ENCODE data around the gene FLOT1. TPM values are rescaled to one million over a fixed set of nuclear protein-coding genes. Genes with fewer than 3 reads are reported as not detected.
"Not testable (repeated sequence)": the region's sequence is repeated elsewhere in the genome, so short reads cannot be mapped to it uniquely, and the experiment has no call there.

The FLOT1 gene
- total and polyA plus RNA-seq, 2 donors (not counting 3 experiments of a cell fraction or from before 2014, with no cell fraction given) = 141 to 154 TPM

DNA sequence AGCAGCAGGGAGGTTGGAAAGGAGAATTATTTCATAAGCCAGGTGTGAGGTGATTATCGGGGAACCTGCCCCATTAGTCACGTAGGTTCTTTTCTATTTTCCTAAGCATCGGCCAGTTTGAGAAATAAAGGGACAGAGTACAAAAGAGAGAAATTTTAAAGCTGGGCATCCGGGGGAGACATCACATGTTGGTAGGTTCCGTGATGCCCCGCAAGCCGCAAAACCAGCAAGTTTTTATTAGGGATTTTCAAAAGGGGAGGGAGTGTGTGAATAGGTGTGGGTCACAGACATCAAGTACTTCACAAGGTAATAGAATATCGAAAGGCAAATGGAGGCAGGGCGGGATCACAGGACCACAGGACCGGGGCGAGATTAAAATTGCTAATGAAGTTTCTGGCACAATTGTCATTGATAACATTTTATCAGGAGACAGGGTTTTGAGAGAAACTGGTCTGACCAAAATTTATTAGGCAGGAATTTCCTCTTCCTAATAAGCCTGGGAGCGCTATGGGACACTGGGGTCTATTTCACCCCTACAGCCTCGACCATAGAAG lies 22.1 kb upstream of the FLOT1 start:
- H3K9me1 ChIP-seq (replicated peaks; ENCODE audit: control insufficient read depth, extremely low read depth, insufficient read depth, low read length); H3K4me3 ChIP-seq (replicated peaks in 1 of 3; ENCODE audit: insufficient read depth in 1 of 3, low read depth in 1 of 3, low read length in 3 of 3); H3K9me3 ChIP-seq (replicated peaks; ENCODE audit: control insufficient read depth, insufficient read depth, low read length); FAIRE-seq; H3K79me2 ChIP-seq (ENCODE audit: control insufficient read depth, insufficient read depth, low read length); H3K27me3 ChIP-seq (ENCODE audit: control insufficient read depth in 2 of 2, insufficient read depth in 2 of 2, low read length in 2 of 2); H3K4me2 ChIP-seq (ENCODE audit: insufficient read depth, low read length); dilution Hi-C loops (cut with MboI; ENCODE audit: extremely low pct_ligation_motif_present, low sequenced_read_pairs); DNase-seq (ENCODE audit: low read depth, low spot score); H4K20me1 ChIP-seq (replicated peaks; ENCODE audit: control insufficient read depth, extremely low read depth, insufficient read depth, low read length); H3K36me3 ChIP-seq (ENCODE audit: control insufficient read depth in 2 of 2, extremely low read depth in 1 of 2, insufficient read depth in 2 of 2, low read length in 2 of 2): not testable (repeated sequence)
- ChIA-PET POLR2A (interaction anchor here (1.0 to 1.6 kb wide), 4 partner anchors 12 to 20 kb away, joined by 5 to 9 read pairs (median 6); partner anchors contain the start of gene IER3), CTCF (interaction anchor here (0.8 to 1.8 kb wide), 18 partner anchors 8 to 323 kb away, joined by 3 to 12 read pairs (median 5); partner anchors contain the start of gene VARS2)
- Histone ChIP-seq H3K27ac (ENCODE audit: insufficient read depth, low read depth, low read length) (peak overlapping the region; percentile 78), H3K9ac (replicated peaks; ENCODE audit: extremely low read depth, insufficient read depth, low read length) (peak overlapping the region; percentile 56), H2AFZ (ENCODE audit: low read depth, low read length) (peak overlapping the region; percentile 60), H3K4me1 (ENCODE audit: control insufficient read depth, extremely low read depth, insufficient read depth, low read length) (peaks cover 31% of the 10 kb centered on the region)
- intact Hi-C loops (cut with micrococcal nuclease) = loop anchor here (1.0 kb wide), 4 partner anchors 12 to 58 kb away; no protein-coding TSS in a partner anchor
- BruUV-seq (replicated peaks) = TSS peak; percentile 24

DNA sequence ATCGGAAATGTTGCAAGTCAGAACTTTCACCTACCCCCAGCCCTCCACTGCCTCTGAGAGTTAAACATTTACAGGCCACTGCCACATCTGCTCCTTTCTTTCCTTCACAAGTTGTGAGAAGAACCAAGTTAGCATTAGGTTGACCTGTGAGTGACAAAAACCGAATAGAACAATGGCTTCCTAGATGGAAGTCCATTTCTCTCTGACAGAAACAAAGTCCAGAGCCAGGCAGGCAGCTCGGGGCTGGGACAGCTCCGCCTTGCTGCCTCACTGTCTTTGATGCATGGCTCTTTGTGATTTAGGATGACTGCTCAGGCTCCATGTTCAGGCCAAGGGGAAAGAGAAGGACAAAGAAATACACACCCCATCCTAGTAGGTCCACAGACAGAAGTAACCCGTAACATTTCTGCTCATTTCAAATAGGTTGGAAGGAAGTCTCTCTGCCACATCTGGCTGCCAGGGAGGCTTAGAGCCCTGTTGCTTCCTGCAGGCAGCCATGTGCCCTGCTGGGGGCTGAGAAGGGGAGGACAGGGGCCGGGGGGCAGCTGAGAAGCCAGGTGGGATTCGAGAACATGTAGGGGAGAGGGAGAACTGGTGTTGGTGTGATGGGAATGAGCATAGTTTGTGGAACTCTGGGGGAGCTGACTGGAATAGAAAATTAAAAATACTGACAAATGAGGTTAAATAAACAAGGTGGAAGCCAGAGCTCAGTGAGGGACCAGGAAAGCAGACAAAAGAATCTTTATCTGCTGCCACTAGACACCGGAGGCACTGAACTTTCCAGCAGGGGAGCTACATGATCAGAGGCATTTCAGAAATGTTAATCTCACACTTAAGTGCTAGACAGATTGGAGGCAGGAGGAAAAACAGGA lies 21.4 kb upstream of the FLOT1 start:
- peaks cover 32% of the 10 kb centered on the region for H3K4me1 ChIP-seq (ENCODE audit: control insufficient read depth, extremely low read depth, insufficient read depth, low read length)
- BruUV-seq (replicated peaks) = TSS peak; percentile 46
- DNase-seq (ENCODE audit: low read depth, low spot score) (peak; percentile 97), FAIRE-seq (peak; percentile 96)
- H3K9me3 ChIP-seq (replicated peaks; ENCODE audit: control insufficient read depth, insufficient read depth, low read length) = no peaks in the 10 kb centered on the region
- intact Hi-C loops (cut with micrococcal nuclease) = loop anchor here (1.0 kb wide), 4 partner anchors 12 to 58 kb away; no protein-coding TSS in a partner anchor
- TF ChIP-seq, protein P1, sequence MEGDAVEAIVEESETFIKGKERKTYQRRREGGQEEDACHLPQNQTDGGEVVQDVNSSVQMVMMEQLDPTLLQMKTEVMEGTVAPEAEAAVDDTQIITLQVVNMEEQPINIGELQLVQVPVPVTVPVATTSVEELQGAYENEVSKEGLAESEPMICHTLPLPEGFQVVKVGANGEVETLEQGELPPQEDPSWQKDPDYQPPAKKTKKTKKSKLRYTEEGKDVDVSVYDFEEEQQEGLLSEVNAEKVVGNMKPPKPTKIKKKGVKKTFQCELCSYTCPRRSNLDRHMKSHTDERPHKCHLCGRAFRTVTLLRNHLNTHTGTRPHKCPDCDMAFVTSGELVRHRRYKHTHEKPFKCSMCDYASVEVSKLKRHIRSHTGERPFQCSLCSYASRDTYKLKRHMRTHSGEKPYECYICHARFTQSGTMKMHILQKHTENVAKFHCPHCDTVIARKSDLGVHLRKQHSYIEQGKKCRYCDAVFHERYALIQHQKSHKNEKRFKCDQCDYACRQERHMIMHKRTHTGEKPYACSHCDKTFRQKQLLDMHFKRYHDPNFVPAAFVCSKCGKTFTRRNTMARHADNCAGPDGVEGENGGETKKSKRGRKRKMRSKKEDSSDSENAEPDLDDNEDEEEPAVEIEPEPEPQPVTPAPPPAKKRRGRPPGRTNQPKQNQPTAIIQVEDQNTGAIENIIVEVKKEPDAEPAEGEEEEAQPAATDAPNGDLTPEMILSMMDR (IDR thresholded peaks at IDR 0.05; ENCODE audit: extremely low read depth in 1 of 2, insufficient read depth in 1 of 2, low read depth in 1 of 2, low read length in 2 of 2) = peak; percentile 3 to 25
- TF ChIP-seq POLR2A (IDR thresholded peaks at IDR 0.05; ENCODE audit: low read depth, low read length) (no peak), EZH2 (IDR thresholded peaks at IDR 0.05; ENCODE audit: borderline replicate concordance, low read depth, low read length, severe bottlenecking) (no peak), GATA2 (IDR thresholded peaks at IDR 0.05; ENCODE audit: insufficient read depth, insufficient read length, low read depth, low read length) (no peak), FOS (IDR thresholded peaks at IDR 0.05; ENCODE audit: borderline replicate concordance, insufficient read depth, low read length) (no peak), JUN (IDR thresholded peaks at IDR 0.05; ENCODE audit: borderline replicate concordance, insufficient read depth, insufficient read length, low read depth) (no peak), MYC (IDR thresholded peaks at IDR 0.05; ENCODE audit: low read depth, low read length) (no peak), POLR2AphosphoS5 (IDR thresholded peaks at IDR 0.05; ENCODE audit: insufficient read depth, low read depth, low read length) (peak; percentile 28)
- TF ChIP-seq, protein P2, sequence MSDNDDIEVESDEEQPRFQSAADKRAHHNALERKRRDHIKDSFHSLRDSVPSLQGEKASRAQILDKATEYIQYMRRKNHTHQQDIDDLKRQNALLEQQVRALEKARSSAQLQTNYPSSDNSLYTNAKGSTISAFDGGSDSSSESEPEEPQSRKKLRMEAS (IDR thresholded peaks at IDR 0.05; ENCODE audit: insufficient read depth, insufficient read length) = no peak
- H2AFZ ChIP-seq (ENCODE audit: low read depth, low read length) = peak overlapping the region; percentile 60
- ChIA-PET POLR2A (interaction anchor here (0.8 to 1.6 kb wide), 5 partner anchors 11 to 50 kb away, joined by 5 to 9 read pairs (median 6); partner anchors contain the start of gene IER3), CTCF (interaction anchor here (0.5 to 1.8 kb wide), 19 partner anchors 9 to 323 kb away, joined by 3 to 12 read pairs (median 5); partner anchors contain the start of gene VARS2)
- dilution Hi-C loops (cut with MboI; ENCODE audit: extremely low pct_ligation_motif_present, low sequenced_read_pairs) = no loop called here
- no peaks in the 10 kb centered on the region for H3K9me1 ChIP-seq (replicated peaks; ENCODE audit: control insufficient read depth, extremely low read depth, insufficient read depth, low read length)
- no peaks in the 10 kb centered on the region for H3K79me2 ChIP-seq (ENCODE audit: control insufficient read depth, insufficient read depth, low read length)
- H3K9ac ChIP-seq (replicated peaks; ENCODE audit: extremely low read depth, insufficient read depth, low read length) = peak overlapping the region; percentile 56
- H3K36me3 ChIP-seq (ENCODE audit: control insufficient read depth in 2 of 2, extremely low read depth in 1 of 2, insufficient read depth in 2 of 2, low read length in 2 of 2) = no peaks in the 10 kb centered on the region
- no peak overlapping the region for H3K4me2 ChIP-seq (ENCODE audit: insufficient read depth, low read length)
- H4K20me1 ChIP-seq (replicated peaks; ENCODE audit: control insufficient read depth, extremely low read depth, insufficient read depth, low read length) = no peaks in the 10 kb centered on the region
- peak overlapping the region; percentile 78 for H3K27ac ChIP-seq (ENCODE audit: insufficient read depth, low read depth, low read length)
- no peaks in the 10 kb centered on the region for H3K27me3 ChIP-seq (ENCODE audit: control insufficient read depth in 2 of 2, insufficient read depth in 2 of 2, low read length in 2 of 2)
- no peak overlapping the region for H3K4me3 ChIP-seq (replicated peaks in 1 of 3; ENCODE audit: insufficient read depth in 1 of 3, low read depth in 1 of 3, low read length in 3 of 3)
